Measurements from ENCODE around the gene ESYT1. TPM values are rescaled to one million over a fixed set of nuclear protein-coding genes. Genes with fewer than 3 reads are reported as not detected.
A peak's percentile ranks its signal among the peaks of the same experiment; 100 is the strongest.

ESYT1 gene, protein sequence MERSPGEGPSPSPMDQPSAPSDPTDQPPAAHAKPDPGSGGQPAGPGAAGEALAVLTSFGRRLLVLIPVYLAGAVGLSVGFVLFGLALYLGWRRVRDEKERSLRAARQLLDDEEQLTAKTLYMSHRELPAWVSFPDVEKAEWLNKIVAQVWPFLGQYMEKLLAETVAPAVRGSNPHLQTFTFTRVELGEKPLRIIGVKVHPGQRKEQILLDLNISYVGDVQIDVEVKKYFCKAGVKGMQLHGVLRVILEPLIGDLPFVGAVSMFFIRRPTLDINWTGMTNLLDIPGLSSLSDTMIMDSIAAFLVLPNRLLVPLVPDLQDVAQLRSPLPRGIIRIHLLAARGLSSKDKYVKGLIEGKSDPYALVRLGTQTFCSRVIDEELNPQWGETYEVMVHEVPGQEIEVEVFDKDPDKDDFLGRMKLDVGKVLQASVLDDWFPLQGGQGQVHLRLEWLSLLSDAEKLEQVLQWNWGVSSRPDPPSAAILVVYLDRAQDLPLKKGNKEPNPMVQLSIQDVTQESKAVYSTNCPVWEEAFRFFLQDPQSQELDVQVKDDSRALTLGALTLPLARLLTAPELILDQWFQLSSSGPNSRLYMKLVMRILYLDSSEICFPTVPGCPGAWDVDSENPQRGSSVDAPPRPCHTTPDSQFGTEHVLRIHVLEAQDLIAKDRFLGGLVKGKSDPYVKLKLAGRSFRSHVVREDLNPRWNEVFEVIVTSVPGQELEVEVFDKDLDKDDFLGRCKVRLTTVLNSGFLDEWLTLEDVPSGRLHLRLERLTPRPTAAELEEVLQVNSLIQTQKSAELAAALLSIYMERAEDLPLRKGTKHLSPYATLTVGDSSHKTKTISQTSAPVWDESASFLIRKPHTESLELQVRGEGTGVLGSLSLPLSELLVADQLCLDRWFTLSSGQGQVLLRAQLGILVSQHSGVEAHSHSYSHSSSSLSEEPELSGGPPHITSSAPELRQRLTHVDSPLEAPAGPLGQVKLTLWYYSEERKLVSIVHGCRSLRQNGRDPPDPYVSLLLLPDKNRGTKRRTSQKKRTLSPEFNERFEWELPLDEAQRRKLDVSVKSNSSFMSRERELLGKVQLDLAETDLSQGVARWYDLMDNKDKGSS
- total RNA-seq (2014; rRNA removed; shearing (Covaris generic)) (74.6 and 85.9 TPM in 2 replicates), total RNA-seq (2022) (108 and 112 TPM in 2 replicates), Bru-seq, nascent RNA (percentile 67 among the genes with signal in this experiment), BruChase-seq, experiment 1, labeled RNA remaining after a 6-hour chase (percentile 91 among the genes with signal in this experiment), BruChase-seq, experiment 2, labeled RNA remaining after a 2-hour chase (percentile 83 among the genes with signal in this experiment)
- long read RNA-seq, full-length matches to known transcripts = 258 of 359 reads
- long read RNA-seq, partial matches to known transcripts = 32 of 359 reads
- long read RNA-seq, other reads (novel, unspliced or antisense) = 69 of 359 reads

DNA sequence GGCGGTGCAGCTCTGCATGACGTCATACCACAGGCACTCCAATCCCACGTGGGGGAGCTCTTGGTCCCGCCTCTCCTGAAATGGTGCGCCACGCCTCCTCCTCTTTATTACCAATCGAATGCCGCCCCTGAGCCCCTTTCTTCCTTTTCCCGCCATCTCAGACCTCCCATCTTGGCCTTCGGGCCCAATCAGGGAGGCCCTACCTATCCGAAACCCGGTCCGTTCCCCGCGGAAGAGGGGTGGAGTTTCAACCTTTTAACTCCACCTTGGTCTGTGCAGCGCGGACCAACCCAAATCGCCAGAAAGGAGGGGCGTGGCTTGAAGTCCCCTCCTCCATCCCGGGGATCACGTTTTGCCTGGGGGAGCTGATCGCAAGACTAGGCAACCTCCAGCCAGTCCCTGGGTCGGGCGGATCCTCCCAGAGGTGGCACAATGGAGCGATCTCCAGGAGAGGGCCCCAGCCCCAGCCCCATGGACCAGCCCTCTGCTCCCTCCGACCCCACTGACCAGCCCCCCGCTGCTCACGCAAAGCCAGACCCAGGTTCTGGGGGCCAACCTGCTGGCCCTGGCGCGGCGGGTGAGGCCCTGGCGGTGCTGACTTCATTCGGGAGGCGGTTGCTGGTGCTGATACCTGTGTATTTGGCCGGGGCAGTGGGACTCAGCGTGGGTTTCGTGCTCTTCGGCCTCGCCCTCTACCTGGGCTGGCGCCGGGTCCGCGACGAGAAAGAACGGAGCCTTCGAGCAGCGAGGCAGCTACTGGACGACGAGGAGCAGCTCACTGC is at the start of gene ESYT1:
ESYT1 (plus strand) TSS at position 380 of the 782 bp plus-strand sequence; CDS start at position 433, 53 bp downstream.
- H3K9me2 ChIP-seq (ENCODE audit: insufficient read depth, low read length) = no peaks in the 10 kb centered on the region
- peak; percentile 100 for DNase-seq (ENCODE audit: low spot score)
- H4K20me1 ChIP-seq (ENCODE audit: insufficient read depth, low read length) = no peaks in the 10 kb centered on the region
- TSS peak; percentile 33 for BruUV-seq (replicated peaks)
- no peak for TF ChIP-seq EZH2phosphoT487 (IDR thresholded peaks at IDR 0.05; ENCODE audit: borderline replicate concordance, low read depth, low read length)
- TF ChIP-seq CTCF (conservative IDR thresholded peaks at IDR 0.05; ENCODE audit: low read length) = no peak
- intact Hi-C loops (cut with micrococcal nuclease; ENCODE audit: unreplicated experiment) = loop anchor here (5.0 kb wide), 1 partner anchor 319 kb away; the partner anchor contains the start of gene TIMELESS
- H3K9me3 ChIP-seq (ENCODE audit: low read length) = 0 out of 2 replicates have a peak, but pooled peaks cover 10% of the 10 kb centered on the region
- peak within 1 kb of the TSS; percentile 92 for H3K4me2 ChIP-seq (ENCODE audit: low read length)
- H3K27ac ChIP-seq (ENCODE audit: low read depth, low read length, poor library complexity, severe bottlenecking) = peak within 1 kb of the TSS; percentile 96
- peak within 1 kb of the TSS; percentile 83 for H3K4me3 ChIP-seq (ENCODE audit: low read depth, low read length, poor library complexity, severe bottlenecking)
- H3K4me1 ChIP-seq (ENCODE audit: insufficient read depth, low read length, poor library complexity, severe bottlenecking) = peaks cover 48% of the 10 kb centered on the region
- peaks cover 18% of the 10 kb centered on the region; the same call in 1 of the 2 replicates for H3K79me2 ChIP-seq (ENCODE audit: insufficient read depth, low read depth, low read length)
- H3K36me3 ChIP-seq (ENCODE audit: insufficient read depth, low read length) = peaks cover 32% of the 10 kb centered on the region
- CTCF ChIA-PET (ENCODE audit: unreplicated experiment) = interaction anchor here (0.6 to 1.5 kb wide), 5 partner anchors 8 to 232 kb away, joined by 3 to 5 read pairs (median 3); partner anchors contain the start of genes RNF41, STAT2 and ZC3H10
- peak within 1 kb of the TSS; percentile 31; the same call in 1 of the 2 replicates for H2AFZ ChIP-seq (ENCODE audit: low read length)
- POLR2A ChIA-PET = interaction anchor here (0.9 to 3.8 kb wide), 14 partner anchors 10 to 389 kb away, joined by 3 to 32 read pairs (median 4); partner anchors contain the start of genes MYL6, MYL6B, PA2G4 and RPL41

- CTCF ChIA-PET (ENCODE audit: unreplicated experiment) = no interaction called here
- Histone ChIP-seq H4K20me1 (ENCODE audit: insufficient read depth, low read length) (no peaks in the 10 kb centered on the region), H3K79me2 (ENCODE audit: insufficient read depth, low read depth, low read length) (no peaks in the 10 kb centered on the region), H3K36me3 (ENCODE audit: insufficient read depth, low read length) (no peaks in the 10 kb centered on the region), H3K27ac (ENCODE audit: low read depth, low read length, poor library complexity, severe bottlenecking) (no peak overlapping the region), H3K4me1 (ENCODE audit: insufficient read depth, low read length, poor library complexity, severe bottlenecking) (peaks cover 16% of the 10 kb centered on the region), H3K4me3 (ENCODE audit: low read depth, low read length, poor library complexity, severe bottlenecking) (no peak overlapping the region), H3K9me3 (ENCODE audit: low read length) (no peaks in the 10 kb centered on the region), H2AFZ (ENCODE audit: low read length) (no peak overlapping the region), H3K9me2 (ENCODE audit: insufficient read depth, low read length) (no peaks in the 10 kb centered on the region), H3K4me2 (ENCODE audit: low read length) (no peak overlapping the region)
- TF ChIP-seq CTCF (conservative IDR thresholded peaks at IDR 0.05; ENCODE audit: low read length) (no peak), EZH2phosphoT487 (IDR thresholded peaks at IDR 0.05; ENCODE audit: borderline replicate concordance, low read depth, low read length) (no peak)
- BruUV-seq (replicated peaks) = no TSS peak
- intact Hi-C loops (cut with micrococcal nuclease; ENCODE audit: unreplicated experiment) = no loop called here
- POLR2A ChIA-PET = no interaction called here
- DNase-seq (ENCODE audit: low spot score) = no peak
These were observed 49.6 kb upstream of the ESYT1 start for GRCh38 chr12:56078427-56078826.
